MCF 10A (cell line): ENCODE data around the gene CNTN6. TPM values are rescaled to one million over a fixed set of nuclear protein-coding genes. Genes with fewer than 3 reads are reported as not detected.

Experiments
- BruUV-seq: library from RNA; stranded (reverse); fragments of 400-500 nt; replicated peaks from 2 replicates; lab custom pipeline; 2021; lab: Mats Ljungman, UMichigan
- CTCF ChIA-PET: fragments of 300-600 bp; sonication (Branson Sonifier 250); formaldehyde crosslinking; extraction: SDS; loops from one replicate; lab custom pipeline; 2021; ENCODE audit warnings: antibody characterized with exemption, inconsistent platforms; lab: Yijun Ruan, JAX
- POLR2A ChIA-PET: fragments of 300-600, 350-650 bp; sonication (Branson Sonifier 250); formaldehyde crosslinking; extraction: SDS; loops from one replicate; lab custom pipeline; 2020; ENCODE audit warnings: antibody characterized with exemption, inconsistent platforms; lab: Yijun Ruan, JAX
- DNase-seq: peaks from one replicate; pipeline ENCODE4 v3.0.0-alpha.2; 2018; ENCODE audit not compliant: unreplicated experiment
- H3K27ac Mint-ChIP-seq: one replicate; pipeline ENCODE4 v1.8.0; 2022; ENCODE audit warnings: mild to moderate bottlenecking, low read depth, mixed read lengths; ENCODE audit not compliant: unreplicated experiment
- H3K27me3 Mint-ChIP-seq: one replicate; pipeline ENCODE4 v1.8.0; 2022; ENCODE audit warnings: mixed read lengths; ENCODE audit not compliant: insufficient read depth, unreplicated experiment
- H3K36me3 Mint-ChIP-seq: one replicate; pipeline ENCODE4 v1.8.0; 2022; ENCODE audit warnings: mild to moderate bottlenecking, moderate library complexity, mixed read lengths; ENCODE audit not compliant: insufficient read depth, unreplicated experiment
- H3K4me1 Mint-ChIP-seq: one replicate; pipeline ENCODE4 v1.8.0; 2022; ENCODE audit warnings: mixed read lengths; ENCODE audit not compliant: insufficient read depth, unreplicated experiment
- H3K4me3 Mint-ChIP-seq: one replicate; pipeline ENCODE4 v1.8.0; 2022; ENCODE audit warnings: mild to moderate bottlenecking, moderate library complexity, mixed read lengths; ENCODE audit not compliant: unreplicated experiment
- H3K9me3 Mint-ChIP-seq: one replicate; pipeline ENCODE4 v1.8.0; 2022; ENCODE audit warnings: mixed read lengths; ENCODE audit not compliant: unreplicated experiment
- intact Hi-C: fragments of 100-400 bp; cut with micrococcal nuclease; formaldehyde crosslinking; loops from 2 replicates; pipeline ENCODE4 v1.14.1; 2022
- total RNA-seq: library from RNA; stranded (reverse); gene quantifications from 2 replicates; pipeline ENCODE4 v1.2.3, GENCODE V29; 2022
- TF ChIP-seq, protein P1 (sequence below): fragments of 200-600 bp; IDR thresholded peaks from one replicate; pipeline ENCODE4 v1.8.0; 2022; ENCODE audit warnings: antibody characterized with exemption, mild to moderate bottlenecking; ENCODE audit not compliant: unreplicated experiment

The CNTN6 gene
- total RNA-seq, 1 experiment from 2014 or later, result not detected

DNA sequence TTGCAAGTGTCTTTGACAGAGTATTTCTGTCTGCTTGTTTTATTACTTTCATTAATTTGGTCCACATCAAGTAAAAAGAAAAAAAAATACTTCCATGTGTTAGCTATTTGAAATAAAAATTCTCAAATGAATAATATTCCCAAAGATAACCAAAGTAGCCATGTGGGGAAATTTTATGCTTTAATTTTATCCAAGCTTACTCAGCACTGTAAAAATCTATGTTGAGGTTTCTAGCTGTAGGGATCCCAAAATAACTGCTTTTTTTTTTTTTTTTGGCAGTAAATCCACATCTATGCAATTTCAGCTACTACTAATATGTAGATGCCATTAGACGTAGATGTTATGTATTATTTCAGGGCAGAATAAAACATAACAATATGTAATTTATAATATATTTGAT lies 35.4 kb upstream of the CNTN6 start:
- TF ChIP-seq, protein P1, sequence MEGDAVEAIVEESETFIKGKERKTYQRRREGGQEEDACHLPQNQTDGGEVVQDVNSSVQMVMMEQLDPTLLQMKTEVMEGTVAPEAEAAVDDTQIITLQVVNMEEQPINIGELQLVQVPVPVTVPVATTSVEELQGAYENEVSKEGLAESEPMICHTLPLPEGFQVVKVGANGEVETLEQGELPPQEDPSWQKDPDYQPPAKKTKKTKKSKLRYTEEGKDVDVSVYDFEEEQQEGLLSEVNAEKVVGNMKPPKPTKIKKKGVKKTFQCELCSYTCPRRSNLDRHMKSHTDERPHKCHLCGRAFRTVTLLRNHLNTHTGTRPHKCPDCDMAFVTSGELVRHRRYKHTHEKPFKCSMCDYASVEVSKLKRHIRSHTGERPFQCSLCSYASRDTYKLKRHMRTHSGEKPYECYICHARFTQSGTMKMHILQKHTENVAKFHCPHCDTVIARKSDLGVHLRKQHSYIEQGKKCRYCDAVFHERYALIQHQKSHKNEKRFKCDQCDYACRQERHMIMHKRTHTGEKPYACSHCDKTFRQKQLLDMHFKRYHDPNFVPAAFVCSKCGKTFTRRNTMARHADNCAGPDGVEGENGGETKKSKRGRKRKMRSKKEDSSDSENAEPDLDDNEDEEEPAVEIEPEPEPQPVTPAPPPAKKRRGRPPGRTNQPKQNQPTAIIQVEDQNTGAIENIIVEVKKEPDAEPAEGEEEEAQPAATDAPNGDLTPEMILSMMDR, result no peak
- Mint-ChIP-seq H3K4me3 (no peak overlapping the region), H3K9me3 (no peaks in the 10 kb centered on the region), H3K36me3 (no peaks in the 10 kb centered on the region), H3K27ac (no peak overlapping the region), H3K4me1 (no peaks in the 10 kb centered on the region), H3K27me3 (no peaks in the 10 kb centered on the region)
- intact Hi-C loops, result no loop called here
- CTCF ChIA-PET, result no interaction called here
- DNase-seq, result no peak
- BruUV-seq, result no TSS peak
- POLR2A ChIA-PET, result no interaction called here

DNA sequence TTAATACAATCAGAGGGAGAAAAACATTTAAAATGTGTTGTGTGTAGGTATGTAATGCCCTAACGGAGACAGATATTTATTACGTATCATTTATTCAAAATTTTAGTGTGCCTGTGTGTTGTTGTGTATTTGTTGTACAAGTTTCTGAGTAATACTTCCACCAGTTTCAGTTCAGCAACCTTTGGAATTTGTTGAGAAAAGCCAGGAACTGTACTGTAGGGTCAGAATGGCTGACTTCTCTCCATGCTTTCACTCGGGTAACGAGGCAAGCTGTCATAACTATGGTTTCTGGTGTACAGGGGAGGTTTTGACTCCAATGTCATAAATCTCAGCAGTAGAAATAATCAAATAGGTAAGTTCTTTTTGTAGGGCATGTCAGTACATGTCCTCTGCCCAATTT lies 23.8 kb upstream of the CNTN6 start:
- TF ChIP-seq, protein P1, result no peak
- Mint-ChIP-seq H3K27ac (no peak overlapping the region), H3K4me3 (no peak overlapping the region), H3K4me1 (peaks cover 6% of the 10 kb centered on the region), H3K36me3 (no peaks in the 10 kb centered on the region), H3K9me3 (no peaks in the 10 kb centered on the region), H3K27me3 (no peaks in the 10 kb centered on the region)
- no TSS peak for BruUV-seq
- intact Hi-C loops, result no loop called here
- POLR2A ChIA-PET, result no interaction called here
- CTCF ChIA-PET, result no interaction called here
- DNase-seq, result no peak

DNA sequence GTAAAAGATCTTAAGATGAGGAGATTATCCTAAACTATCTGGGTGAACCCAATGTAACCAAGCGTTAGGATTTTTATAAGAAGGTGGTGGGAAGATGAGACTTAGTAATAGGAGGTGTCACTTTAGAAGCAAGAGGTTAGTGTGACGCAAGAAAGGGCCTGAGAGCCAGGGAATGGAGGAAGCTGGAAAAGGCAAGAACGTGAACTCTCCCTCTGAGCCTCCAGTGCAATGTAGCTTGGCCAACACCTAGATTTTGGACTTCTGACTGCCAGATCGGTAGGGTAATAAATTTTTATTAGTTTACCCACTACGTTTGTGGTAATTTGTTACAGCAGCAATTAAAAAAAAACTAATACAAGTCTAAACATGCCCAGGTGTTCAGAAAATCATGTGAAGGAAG lies 20.8 kb upstream of the CNTN6 start:
- peaks cover 6% of the 10 kb centered on the region for H3K4me1 Mint-ChIP-seq
- intact Hi-C loops, result no loop called here
- no peak overlapping the region for H3K4me3 Mint-ChIP-seq

DNA sequence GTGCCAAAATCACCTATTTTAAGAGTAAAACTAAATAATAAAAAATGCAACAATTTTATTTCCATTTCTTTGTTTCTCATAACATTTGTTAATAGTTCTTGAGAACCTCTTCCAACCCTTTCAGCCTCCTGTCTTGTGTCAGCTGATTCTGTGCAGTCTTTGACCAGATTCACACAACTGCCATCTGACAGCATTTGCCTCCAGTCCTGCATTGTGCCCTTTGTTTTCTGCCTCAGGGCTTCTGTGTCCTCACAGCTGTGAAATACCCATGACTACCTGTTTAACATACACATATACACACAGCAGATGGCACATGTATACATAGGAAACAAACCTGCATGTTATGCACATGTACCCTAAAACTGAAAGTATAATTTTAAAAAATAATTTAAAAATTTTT lies 13.2 kb upstream of the CNTN6 start:
- Mint-ChIP-seq H3K36me3 (no peaks in the 10 kb centered on the region), H3K27ac (no peak overlapping the region), H3K9me3 (no peaks in the 10 kb centered on the region), H3K4me3 (no peak overlapping the region), H3K27me3 (no peaks in the 10 kb centered on the region), H3K4me1 (no peaks in the 10 kb centered on the region)
- DNase-seq, result no peak
- intact Hi-C loops, result no loop called here
- no TSS peak for BruUV-seq
- ChIA-PET POLR2A (interaction anchor here (0.7 kb wide), 1 partner anchor 124 kb away, joined by 3 read pairs; no protein-coding TSS in a partner anchor), CTCF (interaction anchor here (0.6 kb wide), 1 partner anchor 910 kb away, joined by 3 read pairs; no protein-coding TSS in a partner anchor)
- TF ChIP-seq, protein P1, result no peak

More for the DNA sequence above, 20.8 kb upstream of the CNTN6 start:
- POLR2A ChIA-PET, result no interaction called here
- no peaks in the 10 kb centered on the region for H3K27me3 Mint-ChIP-seq
- no peaks in the 10 kb centered on the region for H3K36me3 Mint-ChIP-seq
- TF ChIP-seq, protein P1, result no peak
- BruUV-seq, result no TSS peak
- DNase-seq, result no peak
- H3K27ac Mint-ChIP-seq, result no peak overlapping the region
- CTCF ChIA-PET, result no interaction called here
- no peaks in the 10 kb centered on the region for H3K9me3 Mint-ChIP-seq
